Stimulated activated CD8-positive, alpha-beta memory T cell treated with anti-CD3 and anti-CD28 coated beads, Interleukin-2, amount 100 ng/mL, for 1 hour (primary cell): Measurements from ENCODE around the gene TOP2A.
A peak's percentile ranks its signal among the peaks of the same experiment; 100 is the strongest.

Experiments
- DNase-seq, 2 donors: peaks; one replicate each; pipeline ENCODE4 v3.0.0-alpha.2; 2020; ENCODE audit warnings: low read depth in 2 of 2

TOP2A gene

GRCh38 chr17:40347319-40348135 lies 70.2 kb downstream of the TOP2A start:
- DNase-seq, result no peak

GRCh38 chr17:40346765-40347158 lies 70.9 kb downstream of the TOP2A start:
- DNase-seq, result no peak

- no peak for DNase-seq
Observed at GRCh38 chr17:40345994-40346764, 71.5 kb downstream of the TOP2A start.

DNA sequence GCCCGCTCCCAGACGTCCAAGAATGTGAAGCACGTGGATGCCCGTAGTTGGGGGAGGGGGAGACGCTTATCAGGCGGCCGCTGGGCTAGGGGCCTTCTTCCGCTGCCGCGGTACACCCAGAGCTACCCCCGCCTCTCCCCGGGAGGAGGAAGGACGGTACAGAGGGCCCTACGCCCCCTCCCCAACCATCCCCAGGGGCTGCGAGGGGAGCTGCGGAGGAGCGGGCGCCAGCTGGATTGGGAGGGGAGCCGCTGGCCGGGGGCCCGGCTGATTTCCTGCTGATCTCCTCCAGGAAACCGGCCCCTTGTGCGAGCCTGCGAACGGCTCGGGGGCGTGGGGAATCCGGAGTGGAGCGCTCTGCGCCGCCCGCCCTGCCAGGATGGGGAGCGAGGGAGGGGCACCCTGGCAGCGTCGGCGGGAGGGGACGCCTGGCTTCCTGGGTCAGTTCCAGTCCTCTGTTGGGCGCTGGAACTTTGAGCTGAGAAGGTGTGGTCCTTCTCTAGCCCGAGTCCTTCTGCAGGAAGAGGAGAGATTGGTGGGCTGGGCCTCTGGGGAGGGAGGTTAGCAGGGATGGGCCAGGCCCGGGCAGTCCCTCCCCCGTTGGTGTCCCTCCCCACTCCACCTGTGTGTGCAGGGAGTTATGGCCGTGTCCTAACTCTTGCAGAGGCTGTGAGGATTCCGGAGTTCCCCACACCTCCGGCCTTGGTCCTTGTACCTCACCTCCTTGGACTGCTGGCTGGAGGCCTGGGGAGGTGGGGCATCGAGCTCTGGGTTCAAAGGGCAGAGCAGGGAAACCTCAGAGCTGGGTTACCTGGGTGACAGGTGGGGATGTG lies 72.3 kb downstream of the TOP2A start:
- DNase-seq, result no peak

DNA sequence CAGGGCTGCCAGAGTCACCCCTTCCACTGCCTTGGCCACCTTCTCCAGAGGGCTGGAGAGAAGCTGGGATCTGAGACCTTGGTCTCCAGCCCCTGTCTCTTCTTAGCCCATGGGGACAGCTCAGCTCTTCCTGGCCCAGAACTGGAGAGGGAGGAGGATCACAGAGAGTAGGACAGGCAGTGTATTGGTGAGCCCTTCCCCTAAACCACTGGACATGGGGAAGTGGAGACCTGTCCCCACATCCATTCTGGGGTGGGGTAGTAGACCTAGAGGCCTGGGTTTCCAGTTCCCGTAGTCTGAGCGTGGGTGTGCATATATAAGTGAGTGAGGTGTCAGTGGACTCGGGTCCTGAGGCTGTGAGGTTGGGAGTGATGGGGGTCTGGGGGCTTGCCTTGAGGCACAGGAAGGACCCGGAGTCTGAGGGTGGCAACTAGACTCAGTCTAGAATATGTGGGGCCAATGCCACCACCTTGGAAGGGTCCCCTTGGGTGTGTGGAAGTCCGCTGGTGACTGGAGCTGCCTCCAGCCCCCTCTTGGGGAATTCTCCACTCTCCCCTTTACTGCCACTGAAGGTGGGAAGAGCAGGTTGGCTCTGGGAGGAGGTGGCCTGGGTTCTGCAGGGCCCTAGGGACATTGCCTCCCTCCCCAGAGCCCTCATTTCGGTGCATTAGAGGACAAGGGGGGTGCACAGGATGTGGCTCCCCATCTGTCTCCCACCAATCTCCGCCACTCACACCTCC lies 73.1 kb downstream of the TOP2A start:
- DNase-seq, result no peak

GRCh38 chr17:40343219-40344119 lies 74.2 kb downstream of the TOP2A start:
- no peak for DNase-seq

GRCh38 chr17:40342504-40343218 lies 75.0 kb downstream of the TOP2A start:
- no peak for DNase-seq

DNA sequence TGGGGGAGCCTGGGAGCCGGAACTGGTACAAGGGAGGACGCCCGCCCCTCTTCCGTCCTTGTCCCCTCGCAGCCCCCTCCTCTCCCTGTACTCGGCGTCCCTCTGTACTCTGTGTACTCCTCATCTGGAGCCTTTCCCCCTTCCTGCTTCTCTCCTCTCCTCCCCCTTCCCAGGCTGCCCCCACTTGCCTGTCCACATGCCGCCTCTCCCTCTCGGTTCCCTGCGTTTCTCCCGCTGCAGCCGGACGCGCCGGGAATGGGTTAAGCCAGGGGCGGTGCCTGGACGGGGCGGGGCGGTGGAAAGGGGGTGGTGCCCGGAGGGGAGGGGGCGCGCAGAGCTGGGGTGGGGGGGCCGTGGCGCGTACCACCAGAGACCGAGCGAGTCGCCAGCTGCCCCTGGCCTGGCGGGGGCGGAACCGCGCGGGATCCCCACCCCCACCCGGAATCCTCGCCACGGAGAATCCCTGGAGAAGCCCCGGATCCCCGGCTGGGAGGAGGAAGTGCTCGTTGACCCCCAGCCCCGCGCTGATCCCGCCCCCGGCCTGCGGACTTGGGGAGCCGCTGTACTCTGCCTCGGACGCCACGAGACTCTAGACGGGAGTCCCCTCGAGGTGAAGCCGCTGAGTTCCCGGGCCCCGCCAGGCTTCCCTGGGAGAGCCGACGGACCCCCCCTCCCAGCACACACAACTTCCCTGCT lies 75.7 kb downstream of the TOP2A start:
- no peak for DNase-seq

- peak; percentile 74 to 75 for DNase-seq
Observed at GRCh38 chr17:40340880-40341807, 76.6 kb downstream of the TOP2A start.

DNA sequence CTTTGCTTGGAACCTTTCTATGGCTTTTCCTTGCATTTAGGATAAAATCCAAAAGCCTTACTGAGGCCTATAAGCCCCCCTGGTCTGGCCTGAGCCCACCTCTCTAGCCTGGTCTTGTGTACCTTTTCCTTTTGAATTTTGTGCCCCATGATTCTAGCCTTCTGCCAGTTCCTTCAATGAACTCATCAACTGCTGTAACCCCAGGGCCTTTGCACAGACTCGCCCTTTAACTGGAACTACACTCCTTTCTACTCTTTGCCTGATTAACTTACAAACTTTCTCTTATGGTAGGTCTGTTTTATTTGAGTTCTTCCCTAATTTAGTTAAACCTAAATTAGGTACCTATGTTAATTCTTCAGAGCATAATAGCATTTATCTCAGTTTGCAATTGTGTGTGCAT lies 77.4 kb downstream of the TOP2A start:
- DNase-seq, result no peak

DNA sequence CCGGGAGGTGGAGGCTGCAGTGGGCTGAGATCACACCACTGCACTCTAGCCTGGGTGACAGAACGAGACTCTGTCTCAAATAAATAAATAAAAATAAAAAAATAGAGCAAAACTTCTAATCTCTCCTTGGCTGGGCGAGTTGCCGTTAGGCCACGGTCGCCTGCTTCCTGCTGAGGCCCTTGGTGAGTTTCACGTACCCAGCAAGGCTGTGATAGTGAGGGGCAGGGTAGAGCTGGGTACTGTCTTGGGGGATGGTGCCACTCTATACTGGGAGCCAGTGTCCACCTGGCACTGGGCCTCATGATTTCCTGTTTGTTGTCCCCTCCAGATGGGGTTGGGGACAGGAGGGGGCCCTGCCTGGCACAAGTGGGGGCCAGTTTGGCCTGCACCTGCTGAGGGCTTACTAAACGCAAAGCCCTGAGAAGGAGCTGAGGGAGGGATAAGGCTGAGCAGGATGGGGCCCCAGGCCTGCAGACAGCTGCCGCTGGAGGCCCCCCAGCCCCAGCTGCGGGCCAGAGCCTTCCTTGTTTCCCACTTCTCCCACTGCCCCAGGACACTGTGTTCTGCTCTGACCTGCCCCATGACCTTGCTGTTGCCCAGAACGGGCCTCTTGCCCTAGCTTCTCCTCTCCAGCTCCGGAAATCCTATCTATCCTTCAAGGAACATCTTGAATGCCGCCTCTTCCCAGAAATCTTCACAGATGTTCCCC lies 78.6 kb downstream of the TOP2A start:
- DNase-seq, result no peak
